GM12801 (cell line): ENCODE results near the gene EDN1.

Source experiments
- CTCF ChIP-seq: IDR thresholded peaks from one replicate; pipeline ENCODE4 v1.5.1; 2011; ENCODE audit warnings: control low read depth; ENCODE audit not compliant: insufficient read length; ENCODE audit errors: extremely low read depth

The EDN1 gene

GRCh38 chr6:12289365-12289919 lies 719 bp upstream of the EDN1 start:
- TF ChIP-seq CTCF: peak; percentile 79

GRCh38 chr6:12291071-12291838 lies 1.1 kb downstream of the EDN1 start:
- no peak for TF ChIP-seq CTCF

GRCh38 chr6:12291839-12292604 lies 1.9 kb downstream of the EDN1 start:
- TF ChIP-seq CTCF: no peak

GRCh38 chr6:12293235-12293930 lies 3.2 kb downstream of the EDN1 start:
- TF ChIP-seq CTCF: no peak

GRCh38 chr6:12293931-12294807 lies 4.0 kb downstream of the EDN1 start:
- no peak for TF ChIP-seq CTCF

- no peak for TF ChIP-seq CTCF
Measured at GRCh38 chr6:12294851-12295536, 4.8 kb downstream of the EDN1 start.
